OCI-LY7 (cell line): ENCODE data around the gene GNB5. TPM values are rescaled to one million over a fixed set of nuclear protein-coding genes. Genes with fewer than 3 reads are reported as not detected.
"Not testable (repeated sequence)": the region's sequence is repeated elsewhere in the genome, so short reads cannot be mapped to it uniquely, and the experiment has no call there.

Experiments
- BruUV-seq: library from RNA; stranded (reverse); fragments of 400-500 nt; replicated peaks from 2 replicates; lab custom pipeline; 2021; lab: Mats Ljungman, UMichigan
- CTCF ChIA-PET: fragments of 300-600 bp; sonication (Branson Sonifier 250); formaldehyde crosslinking; loops from one replicate; lab custom pipeline; 2022; ENCODE audit warnings: antibody characterized with exemption; ENCODE audit not compliant: unreplicated experiment; lab: Charles Lee
- POLR2A ChIA-PET: fragments of 300-600 bp; sonication (Branson Sonifier 250); formaldehyde crosslinking; loops from one replicate; lab custom pipeline; 2022; ENCODE audit warnings: antibody characterized with exemption; lab: Charles Lee
- DNase-seq: peaks from one replicate; pipeline ENCODE4 v3.0.0-alpha.2; 2015; ENCODE audit warnings: low spot score
- H2AFZ ChIP-seq: fragments of 200-600 bp; sonication (generic), shearing (Covaris generic); 2 replicates; pipeline ENCODE4 v1.6.1; 2014; ENCODE audit warnings: mild to moderate bottlenecking, antibody characterized with exemption, low read length, moderate library complexity
- H3K27ac ChIP-seq: fragments of 200-600 bp; sonication (generic); 2 replicates; pipeline ENCODE4 v1.5.1; 2014; ENCODE audit warnings: mixed run types, low read depth, mild to moderate bottlenecking, moderate library complexity, low read length, inconsistent platforms; ENCODE audit not compliant: poor library complexity, severe bottlenecking
- H3K36me3 ChIP-seq: fragments of 200-600 bp; sonication (generic); 2 replicates; pipeline ENCODE4 v1.6.1; 2014; ENCODE audit warnings: mild to moderate bottlenecking, antibody characterized with exemption, low read length, moderate library complexity, mixed read lengths; ENCODE audit not compliant: insufficient read depth
- H3K4me1 ChIP-seq: fragments of 200-600 bp; sonication (generic); 2 replicates; pipeline ENCODE4 v1.5.1; 2014; ENCODE audit warnings: mild to moderate bottlenecking, low read length; ENCODE audit not compliant: insufficient read depth, poor library complexity, severe bottlenecking
- H3K4me2 ChIP-seq: fragments of 200-600 bp; sonication (generic); 2 replicates; pipeline ENCODE4 v1.6.1; 2014; ENCODE audit warnings: mild to moderate bottlenecking, low read length
- H3K4me3 ChIP-seq: fragments of 200-600 bp; sonication (generic); 2 replicates; pipeline ENCODE4 v1.5.1; 2014; ENCODE audit warnings: mild to moderate bottlenecking, low read depth, low read length; ENCODE audit not compliant: poor library complexity, severe bottlenecking
- H3K79me2 ChIP-seq: fragments of 200-600 bp; sonication (generic); 2 replicates; pipeline ENCODE4 v1.6.1; 2016; ENCODE audit warnings: low read depth, mild to moderate bottlenecking, low read length, moderate library complexity, mixed read lengths; ENCODE audit not compliant: insufficient read depth
- H3K9me2 ChIP-seq: fragments of 200-600 bp; sonication (generic); 2 replicates; pipeline ENCODE4 v1.6.1; 2016; ENCODE audit warnings: mild to moderate bottlenecking, low read length, mixed read lengths; ENCODE audit not compliant: insufficient read depth
- H3K9me3 ChIP-seq: fragments of 200-600 bp; sonication (generic); 2 replicates; pipeline ENCODE4 v1.6.1; 2014; ENCODE audit warnings: mild to moderate bottlenecking, mixed run types, low read length, mixed read lengths
- H4K20me1 ChIP-seq: fragments of 200-600 bp; sonication (generic); 2 replicates; pipeline ENCODE4 v1.6.1; 2014; ENCODE audit warnings: mild to moderate bottlenecking, antibody characterized with exemption, low read length, moderate library complexity, mixed read lengths; ENCODE audit not compliant: insufficient read depth
- CTCF ChIP-seq: fragments of 200-600 bp; sonication (generic); conservative IDR thresholded peaks from 2 replicates; pipeline ENCODE4 v1.5.1; 2014; ENCODE audit warnings: mild to moderate bottlenecking, antibody characterized with exemption, low read length, moderate library complexity, mixed read lengths
- EZH2phosphoT487 ChIP-seq: fragments of 200-600 bp; sonication (generic); IDR thresholded peaks from 2 replicates; pipeline ENCODE4 v1.6.1; 2018; ENCODE audit warnings: low read depth, borderline replicate concordance, mild to moderate bottlenecking, mixed run types, antibody characterized with exemption, low read length, moderate library complexity, mixed read lengths
- intact Hi-C: fragments of 100-400 bp; cut with micrococcal nuclease; formaldehyde crosslinking; loops from one replicate; pipeline ENCODE4 v1.10.0; 2022; ENCODE audit not compliant: unreplicated experiment
- total RNA-seq, 2 experiments: library from RNA; depleted of rRNA in 1 of 2; stranded (reverse); fragments of >200 nt in 1 of 2; shearing (Covaris generic) in 1 of 2; gene quantifications; 2 replicates each; pipeline ENCODE4 v1.2.3, GENCODE V29; 2014 to 2022

The GNB5 gene
- total RNA-seq, 2 experiments from 2014 or later, result 49.0 to 53.9 TPM

- peaks cover 35% of the 10 kb centered on the region for H3K4me1 ChIP-seq
- no peak overlapping the region for H2AFZ ChIP-seq
- no peak for DNase-seq
- H3K9me3 ChIP-seq, result no peaks in the 10 kb centered on the region
- H3K79me2 ChIP-seq, result no peaks in the 10 kb centered on the region
- no peaks in the 10 kb centered on the region for H3K36me3 ChIP-seq
- CTCF ChIA-PET, result no interaction called here
- H3K4me2 ChIP-seq, result no peak overlapping the region
- no peaks in the 10 kb centered on the region for H4K20me1 ChIP-seq
- intact Hi-C loops, result no loop called here
- H3K27ac ChIP-seq, result no peak overlapping the region
- POLR2A ChIA-PET, result no interaction called here
- no peak for TF ChIP-seq EZH2phosphoT487
- TF ChIP-seq CTCF, result no peak
- BruUV-seq, result no TSS peak
- no peaks in the 10 kb centered on the region for H3K9me2 ChIP-seq
- H3K4me3 ChIP-seq, result no peak overlapping the region
Observed at GRCh38 chr15:52099651-52100272, 91.4 kb downstream of the GNB5 start.

- no peak for DNase-seq
- Histone ChIP-seq H3K36me3 (no peaks in the 10 kb centered on the region), H3K9me3 (no peaks in the 10 kb centered on the region), H3K27ac (no peak overlapping the region), H3K4me1 (peaks cover 20% of the 10 kb centered on the region), H3K9me2 (no peaks in the 10 kb centered on the region), H3K4me3 (no peak overlapping the region), H4K20me1 (no peaks in the 10 kb centered on the region), H3K79me2 (no peaks in the 10 kb centered on the region), H2AFZ (no peak overlapping the region), H3K4me2 (no peak overlapping the region)
- intact Hi-C loops, result no loop called here
- TF ChIP-seq EZH2phosphoT487, result no peak
- TF ChIP-seq CTCF, result no peak
- POLR2A ChIA-PET, result interaction anchor here (0.7 kb wide), 1 partner anchor 97 kb away, joined by 3 read pairs; no protein-coding TSS in a partner anchor
- no TSS peak for BruUV-seq
- CTCF ChIA-PET, result no interaction called here
Observed at GRCh38 chr15:52098323-52098722, 92.9 kb downstream of the GNB5 start.

- no TSS peak for BruUV-seq
- Histone ChIP-seq H4K20me1 (no peaks in the 10 kb centered on the region), H2AFZ (no peak overlapping the region), H3K4me1 (peaks cover 9% of the 10 kb centered on the region), H3K27ac (no peak overlapping the region), H3K79me2 (no peaks in the 10 kb centered on the region), H3K9me2 (no peaks in the 10 kb centered on the region), H3K4me3 (no peak overlapping the region), H3K36me3 (no peaks in the 10 kb centered on the region), H3K4me2 (no peak overlapping the region), H3K9me3 (no peaks in the 10 kb centered on the region)
- POLR2A ChIA-PET, result interaction anchor here (1.0 to 1.2 kb wide), 2 partner anchors 10 to 14 kb away, joined by 4 to 7 read pairs; no protein-coding TSS in a partner anchor
- TF ChIP-seq CTCF (no peak), EZH2phosphoT487 (no peak)
- DNase-seq, result no peak
- intact Hi-C loops, result no loop called here
- CTCF ChIA-PET, result interaction anchor here (0.7 kb wide), 1 partner anchor 14 kb away, joined by 3 read pairs; no protein-coding TSS in a partner anchor
Observed at GRCh38 chr15:52097180-52097579, 94.0 kb downstream of the GNB5 start.

GRCh38 chr15:52096536-52096935 lies 94.7 kb downstream of the GNB5 start:
- BruUV-seq, H3K4me3 ChIP-seq, H3K27ac ChIP-seq, H3K9me3 ChIP-seq, H3K36me3 ChIP-seq, H3K4me1 ChIP-seq, H3K9me2 ChIP-seq, DNase-seq, intact Hi-C loops, H4K20me1 ChIP-seq, H2AFZ ChIP-seq, POLR2A ChIA-PET, H3K79me2 ChIP-seq, H3K4me2 ChIP-seq: not testable (repeated sequence)
- CTCF ChIA-PET, result interaction anchor here (0.7 kb wide), 1 partner anchor 13 kb away, joined by 3 read pairs; no protein-coding TSS in a partner anchor
